Activated CD4-positive, alpha-beta T cell treated with anti-CD3 and anti-CD28 coated beads, Interleukin-2, amount 10 ng/mL, durations not matched to agents 24 days and 14 days (primary cell): ENCODE results near the gene DNAJC11. TPM values are rescaled to one million over a fixed set of nuclear protein-coding genes. Genes with fewer than 3 reads are reported as not detected.

Source experiments
- DNase-seq: peaks from one replicate; pipeline ENCODE4 v3.0.0; 2022
- H3K27ac Mint-ChIP-seq: one replicate; pipeline ENCODE4 v1.8.0; 2022; ENCODE audit warnings: mild to moderate bottlenecking, mixed read lengths
- H3K27me3 Mint-ChIP-seq: one replicate; pipeline ENCODE4 v1.8.0; 2022; ENCODE audit warnings: mixed read lengths
- H3K36me3 Mint-ChIP-seq: one replicate; pipeline ENCODE4 v1.8.0; 2022; ENCODE audit warnings: low read depth, mild to moderate bottlenecking, mixed read lengths
- H3K4me1 Mint-ChIP-seq: one replicate; pipeline ENCODE4 v1.8.0; 2021; ENCODE audit warnings: mixed read lengths
- H3K4me3 Mint-ChIP-seq: one replicate; pipeline ENCODE4 v1.8.0; 2022; ENCODE audit warnings: mild to moderate bottlenecking, moderate library complexity, mixed read lengths
- H3K9me3 Mint-ChIP-seq: one replicate; pipeline ENCODE4 v1.8.0; 2021; ENCODE audit warnings: mixed read lengths
- intact Hi-C: fragments of 100-400 bp; cut with micrococcal nuclease; formaldehyde crosslinking; loops from one replicate; pipeline ENCODE4 v1.15.1; 2023
- total RNA-seq: library from RNA; stranded (reverse); gene quantifications from 2 replicates; pipeline ENCODE4 v1.2.3, GENCODE V29; 2022

The DNAJC11 gene
- total RNA-seq, 1 donor from 2014 or later, result 87.6 TPM

DNA sequence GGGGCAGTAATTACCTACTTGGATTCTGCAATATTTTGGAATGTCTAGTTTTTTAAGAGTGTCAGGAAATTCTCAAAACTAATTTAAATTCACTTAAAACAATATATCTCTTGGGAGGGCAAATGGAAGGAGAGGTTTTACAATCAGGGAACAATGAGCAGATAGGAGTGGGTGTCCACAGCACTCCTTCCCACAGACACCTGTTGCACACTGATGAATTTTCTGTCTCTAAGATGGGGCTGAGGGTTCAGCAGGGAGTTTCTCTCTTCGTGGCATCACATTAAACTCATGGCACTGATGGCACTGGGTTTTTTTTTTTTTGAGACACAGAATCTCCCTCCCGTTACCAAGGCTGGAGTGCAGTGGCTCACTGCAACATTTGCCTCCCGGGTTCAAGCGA lies 82.6 kb downstream of the DNAJC11 start:
- Mint-ChIP-seq H3K27me3 (no peaks in the 10 kb centered on the region), H3K27ac (no peak overlapping the region), H3K4me1 (peaks cover 12% of the 10 kb centered on the region), H3K36me3 (peaks cover 40% of the 10 kb centered on the region), H3K4me3 (no peak overlapping the region), H3K9me3 (no peaks in the 10 kb centered on the region)
- intact Hi-C loops, result no loop called here
- no peak for DNase-seq

DNA sequence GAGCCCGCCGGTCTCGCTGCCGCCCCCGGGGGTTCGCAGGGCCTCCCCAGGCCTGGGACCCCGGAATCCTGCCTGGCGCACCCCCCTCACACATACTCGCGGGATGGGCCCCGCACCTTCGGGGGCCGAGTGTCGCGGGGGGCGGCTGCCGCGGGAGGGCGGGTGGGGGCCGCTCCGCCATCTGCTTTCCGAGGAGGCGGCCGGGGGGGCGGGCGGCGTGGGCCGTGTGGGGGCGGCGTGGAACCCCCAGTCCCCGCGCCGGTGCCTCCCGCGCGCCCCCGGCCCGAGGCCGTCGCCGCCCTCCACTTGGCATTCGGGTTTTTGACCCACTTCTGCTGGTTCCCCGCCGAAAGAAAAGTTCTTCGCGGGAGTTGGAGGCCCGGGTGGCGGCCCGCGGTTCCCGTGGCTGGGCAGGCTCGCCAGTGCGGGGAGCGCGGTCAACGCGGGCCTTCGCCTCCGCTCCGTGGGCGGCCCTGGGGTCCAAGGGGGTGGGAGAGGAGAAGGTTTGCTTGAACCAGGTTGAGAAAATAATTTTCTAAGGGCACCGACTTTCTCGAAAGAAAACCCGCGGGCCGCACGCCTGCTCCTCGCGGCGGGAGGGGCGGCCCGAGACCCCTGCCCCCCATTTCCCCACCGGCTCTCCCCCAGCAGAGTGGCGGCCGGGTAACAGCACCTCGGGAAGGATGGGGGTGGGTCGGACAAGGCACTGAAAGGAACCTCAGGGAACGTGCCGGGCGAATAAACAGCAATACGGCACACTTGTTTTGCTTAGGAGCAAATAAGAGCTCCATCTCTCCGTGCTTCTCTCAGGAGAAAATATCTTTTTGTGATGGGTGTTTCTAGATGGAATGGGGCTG lies 86.5 kb downstream of the DNAJC11 start:
- Mint-ChIP-seq H3K9me3 (no peaks in the 10 kb centered on the region), H3K4me1 (peaks cover 19% of the 10 kb centered on the region), H3K27ac (peak overlapping the region; percentile 74), H3K27me3 (peaks cover 2% of the 10 kb centered on the region), H3K4me3 (peak overlapping the region; percentile 77), H3K36me3 (peaks cover 17% of the 10 kb centered on the region)
- intact Hi-C loops, result loop anchor here (5.0 kb wide), 1 partner anchor 87 kb away; the partner anchor contains the start of gene DNAJC11
- peak; percentile 76 for DNase-seq

DNA sequence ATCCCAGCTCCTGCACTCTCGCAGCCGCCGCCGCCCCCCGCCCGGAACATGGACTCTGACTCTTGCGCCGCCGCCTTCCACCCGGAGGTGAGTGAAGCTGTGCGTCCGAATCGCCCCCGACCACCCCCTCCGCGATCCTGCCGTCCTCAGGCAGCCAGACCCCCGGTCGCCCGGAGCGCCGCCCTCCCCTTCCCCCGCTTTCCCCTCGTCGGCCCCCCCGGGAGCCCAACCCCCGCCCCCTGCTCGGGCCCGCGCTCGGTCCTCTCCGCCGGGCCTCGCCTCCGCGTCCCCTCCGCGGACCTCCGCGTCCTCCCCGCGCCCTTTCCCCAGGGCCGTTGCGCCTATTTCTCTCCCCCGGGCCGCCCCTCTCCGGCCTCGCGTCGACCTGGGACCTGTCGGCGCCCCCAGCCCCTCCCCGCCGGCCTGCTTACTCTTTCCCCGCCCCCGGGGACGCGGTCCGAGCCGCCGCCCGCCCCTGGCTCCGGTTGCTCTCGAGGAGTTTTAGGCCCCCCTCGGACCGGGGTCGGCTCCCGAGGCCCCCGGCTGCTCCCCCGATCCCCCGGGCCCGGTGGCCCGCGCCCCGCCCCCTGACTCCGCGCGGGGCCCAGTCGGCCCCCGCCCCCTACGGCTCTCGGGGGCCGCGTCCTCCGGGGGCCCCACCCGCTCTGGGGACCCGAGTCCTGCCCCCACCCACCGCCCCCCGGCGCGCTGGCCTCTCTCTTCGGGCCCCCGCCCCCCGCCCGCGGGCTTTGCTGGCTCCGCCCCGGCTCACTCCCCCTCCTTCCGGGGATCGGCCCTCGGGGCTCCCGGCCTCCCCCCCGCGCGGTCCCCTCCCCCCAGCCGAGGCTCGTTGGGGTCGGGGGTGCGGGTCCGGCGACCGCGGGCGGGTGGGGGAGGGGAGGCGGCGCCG lies 87.3 kb downstream of the DNAJC11 start:
- Mint-ChIP-seq H3K27ac (no peak overlapping the region), H3K4me1 (peaks cover 21% of the 10 kb centered on the region), H3K27me3 (peaks cover 2% of the 10 kb centered on the region), H3K9me3 (no peaks in the 10 kb centered on the region), H3K4me3 (peak overlapping the region; percentile 77), H3K36me3 (peaks cover 11% of the 10 kb centered on the region)
- peak; percentile 92 for DNase-seq
- intact Hi-C loops, result loop anchor here (5.0 kb wide), 1 partner anchor 88 kb away; the partner anchor contains the start of gene DNAJC11

DNA sequence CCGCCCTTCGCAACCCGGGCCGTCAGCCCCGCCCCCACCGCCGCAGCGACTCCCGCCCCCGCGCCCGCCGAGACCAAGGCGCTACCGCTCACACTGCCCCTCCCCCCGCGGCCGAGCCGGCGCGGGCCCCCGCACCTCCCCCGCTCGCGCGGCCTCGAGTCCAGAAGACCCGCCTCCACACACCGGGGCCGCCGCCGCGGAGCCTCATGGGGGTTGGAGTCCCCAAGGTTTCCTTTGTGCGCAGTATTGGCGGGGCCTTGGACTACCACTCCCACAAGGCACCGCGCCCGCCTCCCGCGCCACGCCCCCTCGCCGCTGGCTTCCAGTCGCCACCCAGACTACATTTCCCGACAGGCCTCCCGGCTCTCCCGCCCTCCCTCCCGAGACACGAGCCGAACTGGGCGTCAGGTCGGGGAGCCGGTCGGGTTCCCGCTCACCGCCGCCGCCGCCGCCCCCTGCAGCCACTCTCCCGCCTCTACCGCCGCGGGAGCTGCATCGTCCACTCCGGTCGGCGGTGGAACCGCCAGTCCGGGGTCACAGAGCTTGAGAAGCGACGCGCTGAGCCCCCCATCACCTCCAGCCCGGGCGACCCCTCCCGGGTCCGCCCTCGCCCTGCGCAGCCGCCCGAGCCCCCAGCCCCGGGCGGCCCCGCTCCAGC lies 88.1 kb downstream of the DNAJC11 start, which contains the start of gene PHF13:
PHF13 (plus strand) TSS at position 371 of the 658 bp plus-strand sequence. CDS start 336 bp downstream, outside the sequence.
- H3K36me3 Mint-ChIP-seq, result peaks cover 4% of the 10 kb centered on the region
- H3K4me3 Mint-ChIP-seq, result peak within 1 kb of the TSS; percentile 95
- DNase-seq, result peak; percentile 100
- H3K27me3 Mint-ChIP-seq, result peaks cover 2% of the 10 kb centered on the region
- no peaks in the 10 kb centered on the region for H3K9me3 Mint-ChIP-seq
- H3K27ac Mint-ChIP-seq, result peak within 1 kb of the TSS; percentile 85
- peaks cover 21% of the 10 kb centered on the region for H3K4me1 Mint-ChIP-seq
- intact Hi-C loops, result loop anchor here (1.0 to 5.0 kb wide), 4 partner anchors 10 to 171 kb away; partner anchors contain the start of genes CAMTA1 and DNAJC11

DNA sequence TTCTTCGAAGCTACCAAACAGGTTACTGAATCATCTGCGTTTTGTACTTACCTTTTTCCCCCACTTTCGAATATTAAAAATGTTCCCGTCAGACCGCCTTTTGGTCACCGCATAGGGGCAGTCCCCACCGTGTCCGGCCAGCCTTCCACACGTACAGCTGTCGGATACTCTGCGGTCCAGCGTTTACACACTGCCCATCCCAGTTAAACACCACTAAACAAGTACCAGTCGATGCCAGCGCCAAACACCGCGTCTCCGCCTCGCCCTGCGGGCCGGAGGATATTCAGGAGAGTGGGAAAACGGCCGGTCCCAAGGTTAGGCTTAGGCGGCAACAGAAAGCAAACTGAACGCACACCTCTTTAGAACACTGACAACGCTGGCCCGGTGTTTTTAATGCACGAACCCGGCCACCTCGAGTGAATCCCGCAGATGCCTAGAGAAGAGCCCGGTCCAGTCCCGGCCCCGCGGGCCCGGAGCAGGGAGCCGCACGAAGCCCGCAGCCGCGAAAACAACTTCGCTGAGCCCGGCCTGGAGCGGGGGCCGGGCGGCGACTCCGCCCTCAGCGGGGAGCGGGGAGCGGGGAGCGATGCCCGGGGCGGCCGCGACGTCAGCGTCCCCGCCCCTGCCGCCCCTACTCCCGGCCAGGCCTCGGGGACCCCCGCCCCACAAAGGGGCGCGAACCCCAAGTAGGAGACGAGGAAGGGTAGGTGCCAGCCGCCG lies 88.8 kb downstream of the DNAJC11 start:
- Mint-ChIP-seq H3K36me3 (peaks cover 3% of the 10 kb centered on the region), H3K9me3 (no peaks in the 10 kb centered on the region), H3K4me3 (peak overlapping the region; percentile 95), H3K27me3 (peaks cover 3% of the 10 kb centered on the region), H3K4me1 (peaks cover 21% of the 10 kb centered on the region), H3K27ac (peak overlapping the region; percentile 85)
- intact Hi-C loops, result loop anchor here (1.0 to 5.0 kb wide), 4 partner anchors 10 to 172 kb away; partner anchors contain the start of genes CAMTA1 and DNAJC11
- DNase-seq, result no peak

DNA sequence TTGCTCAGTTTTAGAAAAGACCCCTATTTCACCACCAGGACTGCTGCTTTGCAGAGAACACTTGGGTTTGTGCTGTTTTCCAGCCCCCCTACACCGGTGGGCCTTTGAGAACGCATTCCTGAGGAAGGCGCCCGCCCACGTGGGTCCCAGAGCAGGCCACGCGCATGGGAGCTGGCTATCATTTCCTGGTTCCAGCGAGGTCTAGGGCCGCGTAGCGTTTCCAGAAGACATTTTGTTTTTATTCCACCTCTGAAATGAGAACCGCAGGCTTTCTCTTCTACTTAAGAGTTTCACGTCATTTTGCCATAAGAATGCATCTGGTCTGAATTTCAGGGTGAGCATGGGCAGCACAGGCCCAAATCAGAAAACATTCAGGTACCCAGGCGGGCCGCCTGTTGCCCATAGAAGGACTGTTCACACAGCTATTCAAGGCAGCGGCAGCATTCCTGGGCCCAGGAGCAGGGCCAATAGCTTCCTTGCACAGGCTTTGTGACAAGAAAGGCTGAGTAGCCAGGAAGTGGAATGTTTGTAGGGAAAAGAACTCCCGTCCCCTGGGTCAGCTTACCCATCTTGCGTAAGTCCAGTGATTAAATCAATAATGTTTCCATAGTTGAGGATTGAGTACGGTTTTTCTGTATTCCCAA lies 97.6 kb downstream of the DNAJC11 start:
- peak overlapping the region; percentile 95 for H3K27ac Mint-ChIP-seq
- peaks cover 15% of the 10 kb centered on the region for H3K36me3 Mint-ChIP-seq
- no peak for DNase-seq
- H3K4me1 Mint-ChIP-seq, result peaks cover 22% of the 10 kb centered on the region
- H3K9me3 Mint-ChIP-seq, result no peaks in the 10 kb centered on the region
- peak overlapping the region; percentile 84 for H3K4me3 Mint-ChIP-seq
- intact Hi-C loops, result loop anchor here (1.0 to 5.0 kb wide), 5 partner anchors 9 to 397 kb away; partner anchors contain the start of genes CAMTA1, PHF13 and RNF207
- H3K27me3 Mint-ChIP-seq, result peaks cover 6% of the 10 kb centered on the region

DNA sequence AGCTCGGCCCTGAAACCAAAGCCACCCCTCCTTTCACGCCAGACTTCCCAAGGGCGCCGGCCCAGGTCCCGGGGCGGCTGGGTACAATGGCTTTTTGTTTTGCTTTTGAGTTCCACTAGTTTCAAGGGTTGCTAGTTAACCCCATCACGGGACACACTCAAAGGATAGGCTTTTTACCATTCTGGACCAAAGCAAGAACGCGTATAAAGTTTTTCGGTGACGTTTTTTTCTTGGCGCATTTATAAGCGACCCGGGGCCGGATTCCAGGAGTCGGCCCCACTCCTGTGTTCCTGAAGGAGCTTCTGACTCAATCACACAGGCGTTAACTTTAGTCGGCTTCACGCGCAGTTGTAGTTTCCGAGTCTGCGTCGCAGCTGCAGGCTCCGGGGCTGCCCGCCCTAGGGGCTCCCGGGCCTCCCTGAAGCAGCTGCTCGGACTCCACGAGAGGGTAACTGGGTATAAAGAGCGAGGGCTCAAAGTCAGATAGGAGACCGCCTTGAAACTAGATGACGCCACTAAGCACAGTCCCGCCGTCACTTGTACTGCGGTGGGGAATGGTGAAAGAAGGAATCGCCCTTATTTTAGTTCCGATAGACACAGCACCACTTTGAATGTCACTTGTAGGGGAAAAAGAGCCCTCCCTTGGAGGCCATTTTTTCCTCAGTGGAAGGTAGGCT lies 98.2 kb downstream of the DNAJC11 start:
- intact Hi-C loops, result loop anchor here (1.0 to 5.0 kb wide), 5 partner anchors 10 to 396 kb away; partner anchors contain the start of genes CAMTA1, PHF13 and RNF207
- Mint-ChIP-seq H3K4me1 (peaks cover 26% of the 10 kb centered on the region), H3K9me3 (no peaks in the 10 kb centered on the region), H3K27me3 (peaks cover 6% of the 10 kb centered on the region), H3K27ac (peak overlapping the region; percentile 95), H3K4me3 (peak overlapping the region; percentile 84), H3K36me3 (peaks cover 15% of the 10 kb centered on the region)
- DNase-seq, result peak; percentile 85

DNA sequence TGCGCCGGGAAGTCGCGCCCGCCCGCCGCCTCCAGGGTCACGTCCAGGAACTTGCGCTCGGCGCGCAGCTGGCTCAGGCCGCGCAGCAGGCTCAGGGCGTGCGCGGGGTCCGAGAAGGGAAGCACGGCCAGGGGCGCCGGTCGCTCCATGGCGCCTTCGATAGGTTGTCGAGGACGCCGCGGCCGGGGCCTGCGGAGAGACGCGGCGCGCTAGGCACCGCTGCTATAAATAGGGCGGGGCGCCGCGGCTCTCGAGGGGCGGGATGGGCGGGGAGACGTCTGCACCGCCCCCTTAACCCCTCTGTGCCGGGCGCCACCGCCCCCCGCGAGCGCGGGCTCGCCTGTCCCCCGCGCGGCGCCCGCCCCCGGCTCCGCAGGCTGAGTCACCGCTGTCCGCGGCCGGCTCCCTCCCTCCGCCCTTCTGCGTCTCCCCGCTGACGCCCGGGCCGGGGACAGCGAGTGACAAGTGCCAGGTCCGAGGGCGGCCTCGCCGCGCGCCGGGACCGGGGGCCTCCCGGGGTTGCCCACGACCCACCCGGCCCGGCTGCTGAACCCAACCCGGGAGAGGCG lies 98.9 kb downstream of the DNAJC11 start, which contains the start of gene KLHL21:
KLHL21 (minus strand) TSS at position 201 of the 569 bp plus-strand sequence; CDS start at position 149, 52 bp downstream.
- H3K4me1 Mint-ChIP-seq, result peaks cover 26% of the 10 kb centered on the region
- H3K27me3 Mint-ChIP-seq, result peaks cover 4% of the 10 kb centered on the region
- DNase-seq, result peak; percentile 94
- peak within 1 kb of the TSS; percentile 95 for H3K27ac Mint-ChIP-seq
- H3K9me3 Mint-ChIP-seq, result no peaks in the 10 kb centered on the region
- peaks cover 19% of the 10 kb centered on the region for H3K36me3 Mint-ChIP-seq
- intact Hi-C loops, result loop anchor here (1.0 to 5.0 kb wide), 5 partner anchors 11 to 395 kb away; partner anchors contain the start of genes CAMTA1, PHF13 and RNF207
- H3K4me3 Mint-ChIP-seq, result peak within 1 kb of the TSS; percentile 95

DNA sequence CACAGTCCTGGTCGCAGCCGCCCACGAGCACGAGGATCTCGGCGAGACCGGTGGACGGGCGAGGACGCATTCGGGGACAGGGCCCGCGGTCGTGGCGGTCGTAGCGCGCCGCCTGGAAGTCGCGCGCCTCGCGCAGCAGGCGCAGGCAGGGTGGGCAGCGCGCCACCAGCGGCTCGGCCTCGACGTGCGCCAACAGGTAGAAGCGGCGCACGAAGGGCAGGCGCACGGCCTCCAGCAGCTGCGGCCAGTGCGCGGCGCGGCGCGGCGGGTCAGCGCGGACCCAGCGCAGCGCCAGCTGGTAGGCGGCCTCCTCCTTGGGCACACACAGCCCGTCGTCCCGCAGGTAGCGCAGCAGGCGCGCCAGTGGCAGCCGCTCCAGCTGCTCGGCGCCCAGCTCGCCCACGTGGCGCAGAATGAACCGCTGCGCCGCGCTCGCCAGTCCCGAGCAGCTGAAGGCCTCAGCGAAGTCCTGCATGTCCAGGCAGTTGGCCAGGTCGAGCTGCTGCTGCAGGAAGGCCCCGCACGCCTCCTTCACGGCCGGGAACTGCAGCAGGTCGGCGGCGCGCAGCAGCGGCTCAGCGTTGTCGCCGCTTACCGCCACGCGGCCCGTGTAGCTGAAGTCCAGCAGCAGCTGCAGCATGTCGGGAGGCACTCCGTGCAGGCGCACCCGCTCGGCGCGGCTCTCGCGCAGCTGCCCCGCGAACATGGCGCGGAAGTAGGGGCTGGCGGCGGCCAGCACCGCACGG lies 99.5 kb downstream of the DNAJC11 start:
- Mint-ChIP-seq H3K9me3 (no peaks in the 10 kb centered on the region), H3K27ac (peak overlapping the region; percentile 89)
- intact Hi-C loops, result loop anchor here (1.0 to 5.0 kb wide), 6 partner anchors 22 to 395 kb away; partner anchors contain the start of genes ACOT7, CAMTA1, NOL9 and RNF207

DNA sequence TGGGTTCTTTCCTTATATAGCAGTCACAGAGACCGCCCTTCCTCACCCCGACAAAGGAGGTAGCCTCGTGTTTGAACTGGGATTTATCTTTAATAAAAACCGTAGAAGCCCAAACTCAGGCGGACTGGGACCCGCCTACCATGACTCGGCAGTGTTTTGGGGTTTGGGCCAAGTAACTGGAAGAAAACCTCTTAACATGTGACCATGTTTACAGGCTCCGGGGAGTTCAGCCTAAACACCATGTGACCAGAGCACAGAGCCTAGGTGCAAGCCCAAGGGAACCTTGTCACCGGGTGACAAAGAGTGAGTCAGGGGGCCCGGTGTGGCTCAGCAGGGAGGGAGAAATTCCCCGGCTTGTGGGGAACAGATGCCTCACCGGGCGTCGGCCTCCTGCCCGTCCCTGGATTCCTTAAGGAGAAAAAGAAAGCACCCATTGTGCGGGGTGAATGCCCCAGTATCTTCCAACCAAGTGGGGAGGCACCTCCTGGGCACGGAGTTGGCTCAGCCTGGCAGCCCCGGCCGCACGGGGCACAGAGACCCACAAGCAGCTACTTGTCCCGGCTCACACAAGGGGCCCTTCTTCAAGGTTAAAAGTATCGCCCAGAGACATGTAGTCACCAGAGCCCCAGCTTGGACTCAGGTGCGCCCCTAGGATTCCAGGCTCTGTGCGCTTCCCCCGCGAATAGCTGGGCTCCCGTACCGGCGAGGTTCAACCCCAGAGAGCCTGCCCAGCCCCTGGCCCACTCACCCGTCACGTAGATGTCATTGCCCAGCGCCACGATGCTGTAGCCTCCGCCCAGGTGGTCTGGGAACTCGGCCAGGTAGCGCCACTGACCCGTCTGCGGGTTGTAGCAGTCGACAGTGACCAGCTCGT lies 100.3 kb downstream of the DNAJC11 start:
- Mint-ChIP-seq H3K4me1 (peaks cover 28% of the 10 kb centered on the region), H3K27ac (peak overlapping the region; percentile 89), H3K36me3 (peaks cover 30% of the 10 kb centered on the region), H3K4me3 (peak overlapping the region; percentile 95), H3K9me3 (no peaks in the 10 kb centered on the region), H3K27me3 (no peaks in the 10 kb centered on the region)
- DNase-seq, result peak; percentile 91
- intact Hi-C loops, result loop anchor here (1.0 to 5.0 kb wide), 4 partner anchors 21 to 394 kb away; partner anchors contain the start of genes ACOT7, NOL9 and RNF207

More for the DNA sequence above, 99.5 kb downstream of the DNAJC11 start:
- Mint-ChIP-seq H3K4me3 (peak overlapping the region; percentile 95), H3K36me3 (peaks cover 23% of the 10 kb centered on the region), H3K27me3 (no peaks in the 10 kb centered on the region), H3K4me1 (peaks cover 28% of the 10 kb centered on the region)
- peak; percentile 79 for DNase-seq
